DND-41 (cell line): ENCODE measurements around the gene GPR17.

Experiments used
- ATAC-seq: fragments of 200-7000 bp; cut with Tn5 transposase; 3 replicates; pipeline ENCODE4 v1.9.1; 2021; ENCODE audit warnings: low read depth; ENCODE audit not compliant: insufficient read depth
- DNase-seq: peaks from one replicate; pipeline ENCODE4 v3.0.0-alpha.2; 2020
- H2AFZ ChIP-seq: 2 replicates; pipeline ENCODE4 v1.6.0; 2012; ENCODE audit warnings: low read depth, low read length
- H3K27ac ChIP-seq: 2 replicates; pipeline ENCODE4 v1.5.1; 2012; ENCODE audit warnings: low read length, inconsistent platforms
- H3K27me3 ChIP-seq: fragments of 200-600 bp; sonication (generic); 2 replicates; pipeline ENCODE4 v1.6.0; 2012; ENCODE audit warnings: low read length, mild to moderate bottlenecking, inconsistent platforms; ENCODE audit not compliant: insufficient read depth, poor library complexity
- H3K36me3 ChIP-seq: 2 replicates; pipeline ENCODE4 v1.5.1; 2012; ENCODE audit warnings: low read length, inconsistent platforms; ENCODE audit not compliant: insufficient read depth
- H3K4me1 ChIP-seq: 2 replicates; pipeline ENCODE4 v1.5.1; 2012; ENCODE audit warnings: mild to moderate bottlenecking, low read length; ENCODE audit not compliant: insufficient read depth
- H3K4me2 ChIP-seq: 2 replicates; pipeline ENCODE4 v1.6.0; 2012; ENCODE audit warnings: mild to moderate bottlenecking, moderate library complexity, low read length, inconsistent platforms; ENCODE audit not compliant: insufficient read depth
- H3K4me3 ChIP-seq, 2 experiments: fragments of 200-600 bp in 1 of 2; shearing (Covaris generic) in 1 of 2; 2 replicates each; pipeline ENCODE4 v1.5.1; 2012 to 2016; ENCODE audit warnings: inconsistent platforms in 2 of 2, low read length in 2 of 2, mild to moderate bottlenecking in 2 of 2, low read depth in 1 of 2, moderate library complexity in 1 of 2
- H3K79me2 ChIP-seq: 2 replicates; pipeline ENCODE4 v1.6.0; 2012; ENCODE audit warnings: low read length, inconsistent platforms; ENCODE audit not compliant: insufficient read depth
- H3K9ac ChIP-seq: 2 replicates; pipeline ENCODE4 v1.6.0; 2012; ENCODE audit warnings: low read depth, mild to moderate bottlenecking, inconsistent platforms, low read length, moderate library complexity
- H3K9me3 ChIP-seq: 2 replicates; pipeline ENCODE4 v1.5.1; 2012; ENCODE audit warnings: low read length, moderate library complexity, mild to moderate bottlenecking, inconsistent platforms; ENCODE audit not compliant: insufficient read depth, severe bottlenecking
- H4K20me1 ChIP-seq: 2 replicates; pipeline ENCODE4 v1.6.0; 2012; ENCODE audit warnings: low read length; ENCODE audit not compliant: insufficient read depth
- EZH2 ChIP-seq: IDR thresholded peaks from 3 replicates; pipeline ENCODE4 v1.6.1; 2012; ENCODE audit warnings: borderline replicate concordance, low read depth, mild to moderate bottlenecking, moderate library complexity, low read length, inconsistent platforms; ENCODE audit not compliant: severe bottlenecking
- TF ChIP-seq, protein P1 (sequence below): IDR thresholded peaks from 2 replicates; pipeline ENCODE4 v1.5.1; 2012; ENCODE audit warnings: borderline replicate concordance, low read length, moderate library complexity, mild to moderate bottlenecking; ENCODE audit not compliant: poor library complexity, severe bottlenecking; ENCODE audit errors: extremely low read depth

The GPR17 gene

DNA sequence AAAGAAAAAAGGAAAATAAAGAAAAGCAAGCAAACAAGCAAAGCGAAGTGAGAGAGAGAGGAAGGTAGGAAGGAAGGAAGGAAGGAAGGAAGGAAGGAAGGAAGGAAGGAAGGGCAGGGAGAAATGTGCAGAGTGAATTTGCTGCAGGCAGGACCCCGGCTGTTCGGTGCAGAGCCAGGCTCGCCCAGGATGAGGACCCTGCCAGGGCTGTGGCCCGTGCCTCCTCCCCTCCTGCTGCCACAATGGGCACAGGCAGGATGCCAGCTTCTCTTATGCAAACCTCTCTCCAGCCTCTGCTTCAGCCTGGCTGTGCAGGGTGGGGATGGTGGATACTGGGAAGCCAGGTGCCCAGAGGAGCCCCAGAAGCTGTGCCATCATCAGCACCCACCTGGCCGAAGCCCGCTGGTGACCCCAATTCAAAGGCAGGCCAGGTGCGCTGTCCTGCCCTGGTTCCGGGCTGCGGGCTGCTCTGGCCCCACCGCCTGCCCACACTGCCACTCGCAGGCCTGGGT, 3.2 kb downstream of the GPR17 start:
- ATAC-seq (peak; percentile 65), DNase-seq (peak; percentile 73)
- peak overlapping the region; percentile 92 for H3K27ac ChIP-seq
- H3K27me3 ChIP-seq: no peaks in the 10 kb centered on the region
- peak overlapping the region; percentile 56 for H3K4me2 ChIP-seq
- H3K36me3 ChIP-seq: no peaks in the 10 kb centered on the region
- peak overlapping the region in 1 of 2 experiments; percentile 10; a peak in 1 of 4 replicates for H3K4me3 ChIP-seq
- H3K9me3 ChIP-seq: no peaks in the 10 kb centered on the region
- H3K9ac ChIP-seq: peak overlapping the region; percentile 51
- no peaks in the 10 kb centered on the region for H4K20me1 ChIP-seq
- peak overlapping the region; percentile 74 for H2AFZ ChIP-seq
- no peaks in the 10 kb centered on the region for H3K79me2 ChIP-seq
- no peak for TF ChIP-seq EZH2
- TF ChIP-seq, protein P1, sequence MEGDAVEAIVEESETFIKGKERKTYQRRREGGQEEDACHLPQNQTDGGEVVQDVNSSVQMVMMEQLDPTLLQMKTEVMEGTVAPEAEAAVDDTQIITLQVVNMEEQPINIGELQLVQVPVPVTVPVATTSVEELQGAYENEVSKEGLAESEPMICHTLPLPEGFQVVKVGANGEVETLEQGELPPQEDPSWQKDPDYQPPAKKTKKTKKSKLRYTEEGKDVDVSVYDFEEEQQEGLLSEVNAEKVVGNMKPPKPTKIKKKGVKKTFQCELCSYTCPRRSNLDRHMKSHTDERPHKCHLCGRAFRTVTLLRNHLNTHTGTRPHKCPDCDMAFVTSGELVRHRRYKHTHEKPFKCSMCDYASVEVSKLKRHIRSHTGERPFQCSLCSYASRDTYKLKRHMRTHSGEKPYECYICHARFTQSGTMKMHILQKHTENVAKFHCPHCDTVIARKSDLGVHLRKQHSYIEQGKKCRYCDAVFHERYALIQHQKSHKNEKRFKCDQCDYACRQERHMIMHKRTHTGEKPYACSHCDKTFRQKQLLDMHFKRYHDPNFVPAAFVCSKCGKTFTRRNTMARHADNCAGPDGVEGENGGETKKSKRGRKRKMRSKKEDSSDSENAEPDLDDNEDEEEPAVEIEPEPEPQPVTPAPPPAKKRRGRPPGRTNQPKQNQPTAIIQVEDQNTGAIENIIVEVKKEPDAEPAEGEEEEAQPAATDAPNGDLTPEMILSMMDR: no peak
- peaks cover 64% of the 10 kb centered on the region for H3K4me1 ChIP-seq

DNA sequence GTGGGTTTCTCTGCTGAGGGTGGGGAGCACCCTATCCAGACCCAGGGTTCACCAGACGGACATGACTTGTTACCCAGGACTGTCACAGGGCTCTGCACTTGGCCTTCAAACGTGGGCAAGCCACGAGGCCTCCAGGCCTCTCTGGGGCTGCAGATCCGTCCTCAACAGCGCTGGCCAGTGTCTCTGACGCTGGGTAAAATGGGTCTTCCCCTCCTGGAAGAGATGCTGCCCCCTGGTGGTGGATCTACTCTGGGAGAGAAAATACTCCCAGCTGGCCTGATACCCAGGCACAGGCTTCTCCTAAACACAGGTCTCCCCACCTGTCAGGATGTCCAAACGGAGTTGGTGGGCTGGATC, 3.7 kb downstream of the GPR17 start:
- Histone ChIP-seq H3K4me3 (peak overlapping the region in 1 of 2 experiments; percentile 10; a peak in 1 of 4 replicates), H3K9ac (peak overlapping the region; percentile 51), H3K27me3 (no peaks in the 10 kb centered on the region), H2AFZ (peak overlapping the region; percentile 74), H3K4me2 (peak overlapping the region; percentile 56), H4K20me1 (no peaks in the 10 kb centered on the region), H3K9me3 (no peaks in the 10 kb centered on the region), H3K4me1 (peaks cover 62% of the 10 kb centered on the region), H3K36me3 (no peaks in the 10 kb centered on the region), H3K79me2 (no peaks in the 10 kb centered on the region), H3K27ac (peak overlapping the region; percentile 92)
- ATAC-seq: peak; percentile 77
- DNase-seq: peak; percentile 90
- no peak for TF ChIP-seq EZH2
- TF ChIP-seq, protein P1: peak; percentile 88

DNA sequence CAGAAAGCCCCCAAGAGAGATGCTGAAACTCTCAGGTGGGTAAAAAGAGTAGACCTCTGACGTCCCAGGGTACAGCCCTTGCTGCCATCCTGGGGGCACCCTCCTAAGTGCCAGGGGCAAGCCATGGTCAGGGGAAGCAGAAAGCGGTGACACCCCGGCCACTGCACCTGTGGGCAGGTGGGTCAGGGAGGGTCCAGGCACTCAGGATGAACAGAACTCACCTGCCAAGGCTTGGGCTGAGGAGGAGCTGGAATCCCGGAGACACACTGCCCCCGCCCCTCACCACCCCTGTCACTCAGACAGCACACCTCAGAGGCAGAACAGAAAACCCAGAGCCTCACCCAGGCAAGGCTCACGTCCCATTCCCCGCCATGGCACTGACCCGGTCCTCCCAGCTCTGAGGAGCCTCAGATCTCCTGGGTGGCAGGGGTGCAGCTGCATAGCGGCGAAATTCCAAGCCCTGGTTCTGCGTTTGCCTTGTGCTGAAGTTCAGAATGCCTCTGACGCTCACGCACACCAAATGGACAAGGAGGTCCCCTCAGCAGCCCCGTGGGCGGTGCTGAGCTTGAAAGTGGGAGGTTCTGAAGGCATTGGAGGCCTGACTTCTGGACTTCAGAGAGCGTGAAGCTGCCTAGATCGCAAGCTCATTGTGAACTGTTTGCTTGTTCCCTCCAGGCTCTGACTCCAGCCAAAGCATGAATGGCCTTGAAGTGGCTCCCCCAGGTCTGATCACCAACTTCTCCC, 4.3 kb downstream of the GPR17 start:
- DNase-seq (no peak), ATAC-seq (no peak; the same call in 2 of the 3 replicates)
- Histone ChIP-seq H3K79me2 (no peaks in the 10 kb centered on the region), H4K20me1 (no peaks in the 10 kb centered on the region), H3K27me3 (no peaks in the 10 kb centered on the region), H2AFZ (no peak overlapping the region; the same call in 1 of the 2 replicates), H3K4me2 (peak overlapping the region; percentile 56), H3K4me1 (peaks cover 62% of the 10 kb centered on the region), H3K9me3 (no peaks in the 10 kb centered on the region), H3K36me3 (no peaks in the 10 kb centered on the region), H3K4me3 (no peak overlapping the region), H3K27ac (peak overlapping the region; percentile 92), H3K9ac (peak overlapping the region; percentile 51)
- TF ChIP-seq EZH2: no peak
- TF ChIP-seq, protein P1: no peak
